H1 (cell line): ENCODE data around the gene RRP1.

Source experiments
- CTCF ChIP-seq, 3 experiments: IDR thresholded peaks; 1 replicate in 2 of 3; 2 replicates in 1 of 3; pipeline versions ENCODE4 v1.5.1 to v1.6.1; 2011; ENCODE audit warnings: low read length in 3 of 3, mild to moderate bottlenecking in 3 of 3, inconsistent platforms in 2 of 3, low read depth in 1 of 3, moderate library complexity in 1 of 3; ENCODE audit not compliant: insufficient read depth in 1 of 3; ENCODE audit errors: control extremely low read depth in 1 of 3
- EGR1 ChIP-seq: IDR thresholded peaks from 2 replicates; pipeline ENCODE4 v1.6.1; 2011; ENCODE audit warnings: low read depth, low read length, borderline replicate concordance
- KDM4A ChIP-seq: IDR thresholded peaks from one replicate; pipeline ENCODE4 v1.7.1; 2012; ENCODE audit warnings: low read depth, mild to moderate bottlenecking, moderate library complexity, low read length, inconsistent platforms; ENCODE audit not compliant: severe bottlenecking
- ZNF274 ChIP-seq: IDR thresholded peaks from 2 replicates; pipeline ENCODE4 v1.7.0; 2012; ENCODE audit warnings: low read length, borderline replicate concordance; ENCODE audit errors: extremely low read depth

- TF ChIP-seq CTCF (IDR thresholded peaks at IDR 0.05; ENCODE audit: control extremely low read depth in 1 of 3, insufficient read depth in 1 of 3, low read depth in 1 of 3, low read length in 3 of 3), result no peak
- TF ChIP-seq KDM4A, result no peak
- TF ChIP-seq ZNF274, result no peak
- no peak for TF ChIP-seq EGR1
These were observed 10.7 kb upstream of the RRP1 start for GRCh38 chr21:43778469-43779335.
